K562 (cell line): Measurements from ENCODE around the gene FAM78A. TPM values are rescaled to one million over a fixed set of nuclear protein-coding genes. Genes with fewer than 3 reads are reported as not detected.

ENCODE experiments used
- ATAC-seq: fragments of 200-7000 bp; cut with Tn5 transposase; 3 replicates; pipeline ENCODE4 v1.9.1; 2020; ENCODE audit warnings: moderate library complexity
- BruUV-seq: library from RNA; stranded (reverse); fragments of 400-500 nt; replicated peaks from 2 replicates; lab custom pipeline; 2021; lab: Mats Ljungman, UMichigan
- CTCF ChIA-PET: fragments of 300-600 bp; formaldehyde crosslinking; extraction: SDS; loops from one replicate; lab custom pipeline; 2021; ENCODE audit warnings: low intra/inter-chr PET ratio; lab: Yijun Ruan, JAX
- POLR2A ChIA-PET: fragments of 300-600, 350-650 bp; sonication (Branson Sonifier 250); formaldehyde crosslinking; extraction: SDS; loops from one replicate; lab custom pipeline; 2021; ENCODE audit warnings: antibody characterized with exemption, inconsistent platforms; lab: Yijun Ruan, JAX
- DNase-seq, 4 experiments: peaks; one replicate each; pipeline versions ENCODE4 v3.0.0 to v3.0.0-alpha.2; 2011 to 2018; ENCODE audit warnings: low spot score in 3 of 4, mixed read lengths in 3 of 4; ENCODE audit errors: extremely low read depth in 1 of 4
- FAIRE-seq: peaks from 2 replicates; lab custom pipeline; 2011; peaks lifted over from hg19 to GRCh38; lab: Jason Lieb, UNC
- H2AFZ ChIP-seq: 2 replicates; pipeline ENCODE4 v1.6.0; 2011; ENCODE audit warnings: low read depth, low read length, control low read depth, inconsistent platforms
- H3K27ac ChIP-seq: fragments of 200-600 bp; 3 replicates; pipeline ENCODE4 v1.8.0; 2011; ENCODE audit warnings: low read depth, mild to moderate bottlenecking, control low read depth, inconsistent platforms, low read length, moderate library complexity, mixed read lengths; ENCODE audit errors: extremely low read depth
- H3K27me3 ChIP-seq, 2 experiments: fragments of 300-600 bp in 1 of 2; 2 replicates in 1 of 2; 3 replicates in 1 of 2; pipeline versions ENCODE4 v1.6.0 to v1.8.0; 2011; ENCODE audit warnings: inconsistent platforms in 2 of 2, low read length in 2 of 2, mild to moderate bottlenecking in 1 of 2, mixed read lengths in 1 of 2, moderate library complexity in 1 of 2; ENCODE audit not compliant: control insufficient read depth in 2 of 2, insufficient read depth in 2 of 2
- H3K36me3 ChIP-seq: fragments of 300-600 bp; 3 replicates; pipeline ENCODE4 v1.8.0; 2011; ENCODE audit warnings: mild to moderate bottlenecking, low read length, inconsistent platforms; ENCODE audit not compliant: control insufficient read depth, insufficient read depth
- H3K4me1 ChIP-seq, 2 experiments: fragments of 200-600 bp in 1 of 2; replicated peaks in 1 of 2; 2 replicates in 1 of 2; 3 replicates in 1 of 2; pipeline versions ENCODE4 v1.5.1 to v1.8.0; 2011; ENCODE audit warnings: inconsistent platforms in 2 of 2, low read length in 2 of 2, mild to moderate bottlenecking in 1 of 2, mixed read lengths in 1 of 2, moderate library complexity in 1 of 2; ENCODE audit not compliant: control insufficient read depth in 2 of 2, insufficient read depth in 2 of 2
- H3K4me2 ChIP-seq: 2 replicates; pipeline ENCODE4 v1.6.1; 2011; ENCODE audit warnings: low read length, control low read depth, inconsistent platforms, mixed read lengths; ENCODE audit not compliant: insufficient read depth
- H3K4me3 ChIP-seq: fragments of 200-600 bp; sonication (generic), shearing (Covaris generic); 2 replicates; pipeline ENCODE4 v1.5.1; 2016; ENCODE audit warnings: control low read depth, inconsistent platforms
- H3K79me2 ChIP-seq: fragments of 200-600 bp; 3 replicates; pipeline ENCODE4 v1.8.0; 2011; ENCODE audit warnings: low read length, inconsistent platforms; ENCODE audit not compliant: control insufficient read depth, insufficient read depth
- H3K9ac ChIP-seq, 2 experiments: 2 replicates each; pipeline versions ENCODE4 v1.6.0 to v1.6.1; 2011; ENCODE audit warnings: low read depth in 2 of 2, low read length in 2 of 2, control low read depth in 1 of 2, inconsistent platforms in 1 of 2, mild to moderate bottlenecking in 1 of 2, mixed read lengths in 1 of 2; ENCODE audit not compliant: insufficient read depth in 1 of 2
- H3K9me1 ChIP-seq: one replicate; pipeline ENCODE4 v1.6.0; 2011; ENCODE audit warnings: inconsistent platforms, mild to moderate bottlenecking, low read length, moderate library complexity; ENCODE audit not compliant: control insufficient read depth, insufficient read depth
- H3K9me3 ChIP-seq: replicated peaks from 2 replicates; pipeline ENCODE4 v1.5.1; 2011; ENCODE audit warnings: low read depth, low read length, inconsistent platforms; ENCODE audit not compliant: control insufficient read depth, insufficient read depth
- H4K20me1 ChIP-seq: replicated peaks from 2 replicates; pipeline ENCODE4 v1.6.1; 2011; ENCODE audit warnings: low read length, inconsistent platforms, mixed read lengths; ENCODE audit not compliant: control insufficient read depth, insufficient read depth
- MTA2 ChIP-seq: fragments of 450-650 bp; IDR thresholded peaks from 2 replicates; pipeline ENCODE4 v1.6.1; 2016; ENCODE audit warnings: low read depth
- POLR2H ChIP-seq: IDR thresholded peaks from 2 replicates; pipeline ENCODE4 v1.6.1; 2016; ENCODE audit warnings: missing genetic modification characterization, low read depth, mild to moderate bottlenecking, control low read depth, missing compliant biosample characterization, moderate library complexity
- RCOR1 ChIP-seq, 2 experiments: IDR thresholded peaks; 2 replicates each; pipeline ENCODE4 v1.6.1; 2012; ENCODE audit warnings: low read depth in 2 of 2, low read length in 2 of 2, borderline replicate concordance in 1 of 2, improper control_type of control experiment in 1 of 2
- SIRT6 ChIP-seq: IDR thresholded peaks from one replicate; pipeline ENCODE4 v1.6.1; 2012; ENCODE audit warnings: low read depth, mild to moderate bottlenecking, control low read depth, inconsistent platforms, low read length, moderate library complexity
- ZNF449 ChIP-seq: fragments of 250-450 bp; sonication (Bioruptor Pico); IDR thresholded peaks from 2 replicates; pipeline ENCODE4 v1.8.0; 2022; ENCODE audit warnings: moderate library complexity, mild to moderate bottlenecking, inconsistent platforms
- WGBS: fragments of 100-300 bp; shearing (Covaris generic); methylation state at CpG from one replicate; pipeline ENCODE4 v1.1.6; 2016; ENCODE audit warnings: low coverage, mixed read lengths; ENCODE audit not compliant: insufficient coverage; ENCODE audit errors: missing lambda C conversion rate; 5-methylcytosine and 5-hydroxymethylcytosine counted together
- in situ Hi-C: fragments of 300-500 bp; cut with MboI; formaldehyde crosslinking; loops from 4 replicates; pipeline ENCODE4 v1.15.0; 2018; ENCODE audit warnings: inconsistent platforms, mixed read lengths
- intact Hi-C: fragments of 100-400 bp; cut with micrococcal nuclease; formaldehyde crosslinking; loops from 2 replicates; pipeline ENCODE4 v1.14.2; 2022
- polyA plus RNA-seq, 8 experiments: library from polyadenylated mRNA; depleted of rRNA in 4 of 8; stranded (reverse) in 5 of 8; unstranded in 3 of 8; fragments of >200 nt; fragmentation: Nextera tagmentation in 2 of 8; fragmentation: Illumina TruSeq in 1 of 8; extraction: Ambion mirVana in 2 of 8; extraction: Trizol in 1 of 8; gene quantifications; 2 replicates each; pipeline versions ENCODE4 v1.2.1 to v1.2.3, GENCODE V29; 2011 to 2014; ENCODE audit warnings: inconsistent platforms in 1 of 8, missing spikeins in 1 of 8
- total RNA-seq, 7 experiments: library from RNA; depleted of rRNA in 6 of 7; stranded (reverse); fragments of >200 nt in 6 of 7; fragmentation: Illumina TruSeq in 2 of 7; extraction: Trizol in 2 of 7; gene quantifications; 2 replicates each; pipeline versions ENCODE4 v1.2.1 to v1.2.3, GENCODE V29; 2011 to 2021; ENCODE audit warnings: low replicate concordance in 1 of 7

FAM78A gene
- total and polyA plus RNA-seq, 9 of the 15 experiments (the other 6 are each of a cell fraction or from before 2014, with no cell fraction given) = 0.56 to 103 (median 55.2) TPM

- CTCF ChIA-PET = no interaction called here
- in situ Hi-C loops = no loop called here
- WGBS = 74% methylated on average over 9 of the region's 12 CpGs
Measured at GRCh38 chr9:131298816-131299215, 22.5 kb upstream of the FAM78A start.

More at GRCh38 chr9:131298816-131299215, 22.5 kb upstream of the FAM78A start:
- Histone ChIP-seq H3K4me2 (no peak overlapping the region), H3K9ac (peak overlapping the region in 1 of 2 experiments; percentile 85; a peak in 1 of 4 replicates), H3K9me3 (no peaks in the 10 kb centered on the region), H4K20me1 (no peaks in the 10 kb centered on the region), H3K4me3 (no peak overlapping the region), H3K27ac (no peak overlapping the region), H3K79me2 (no peaks in the 10 kb centered on the region), H3K36me3 (no peaks in the 10 kb centered on the region), H3K4me1 (peaks cover 15 to 51% of the 10 kb centered on the region in 2 experiments; a peak in 4 of 5 replicates), H2AFZ (no peak overlapping the region), H3K27me3 (no peaks in the 10 kb centered on the region), H3K9me1 (peaks cover 4% of the 10 kb centered on the region)
- POLR2A ChIA-PET = interaction anchor here (2.5 kb wide), 1 partner anchor 10 kb away, joined by 14 read pairs; the partner anchor contains the start of gene PLPP7
- FAIRE-seq = no peak
- intact Hi-C loops = no loop called here
- DNase-seq = no peak
- no peak for ATAC-seq
- BruUV-seq = no TSS peak
- TF ChIP-seq RCOR1 (IDR thresholded peaks at IDR 0.05; ENCODE audit: borderline replicate concordance in 1 of 2, low read depth in 2 of 2, low read length in 2 of 2) = no peak
- no peak for TF ChIP-seq SIRT6
- TF ChIP-seq MTA2 = no peak
- no peak for TF ChIP-seq POLR2H (tag)
- no peak for TF ChIP-seq ZNF449 (CRISPR knock-in tag)
